Inflammatory macrophage treated with lipopolysaccharide for 1 hour (primary cell): ENCODE data around the gene GSN.

Experiments used
- DNase-seq, 2 donors: peaks; one replicate each; pipeline ENCODE4 v3.0.0-alpha.2; 2020 to 2022

Gene GSN

DNA sequence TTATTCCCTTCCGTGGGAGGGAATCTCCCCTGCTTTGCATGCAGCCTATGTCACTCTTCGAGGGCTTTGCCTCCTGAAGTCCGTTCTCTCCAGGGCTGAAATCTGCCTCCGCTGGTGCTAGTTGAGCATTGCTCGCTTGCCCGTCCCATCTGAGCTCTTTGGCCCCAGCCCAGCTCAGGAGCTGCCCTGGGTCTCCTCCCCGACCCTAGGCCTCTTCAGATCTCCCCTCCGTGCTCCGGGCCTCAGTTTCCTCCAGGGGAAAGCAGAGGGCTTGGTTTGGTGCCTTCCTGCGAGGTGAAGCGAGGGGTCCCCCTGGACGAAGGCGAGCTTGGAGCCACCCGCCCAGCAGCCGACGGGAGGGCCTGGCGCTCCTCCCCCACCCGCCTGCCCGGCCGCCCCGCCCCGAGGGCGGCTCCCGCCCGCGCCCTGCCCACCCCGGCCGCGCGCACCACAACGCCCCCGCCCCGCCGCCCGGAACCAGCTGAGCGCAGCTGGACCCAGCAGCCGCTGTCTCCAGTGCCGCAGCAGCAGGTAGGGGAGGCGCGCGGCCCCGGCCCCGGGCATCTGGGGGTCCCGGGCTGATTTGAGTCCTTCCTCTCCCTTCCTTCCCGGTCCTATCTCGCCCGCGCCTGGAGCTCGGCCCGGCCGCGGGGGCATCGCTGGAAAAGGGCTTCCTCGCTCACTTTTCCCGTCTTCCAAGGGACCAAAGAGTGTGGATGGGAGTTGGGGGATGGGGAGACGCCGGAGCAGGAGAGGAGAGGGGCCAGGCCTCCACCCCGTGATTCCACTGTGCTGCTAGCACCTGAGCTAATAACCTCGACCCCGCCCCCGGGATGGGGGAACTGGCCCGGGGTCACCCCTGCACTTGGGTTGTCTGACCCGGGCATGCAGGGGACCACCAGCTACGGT, at the start of gene GSN:
GSN (plus strand) TSS at position 474 of the 909 bp plus-strand sequence. CDS start 33,810 bp downstream, outside the sequence.
- DNase-seq, result peak in 1 of 2 donors; percentile 55

DNA sequence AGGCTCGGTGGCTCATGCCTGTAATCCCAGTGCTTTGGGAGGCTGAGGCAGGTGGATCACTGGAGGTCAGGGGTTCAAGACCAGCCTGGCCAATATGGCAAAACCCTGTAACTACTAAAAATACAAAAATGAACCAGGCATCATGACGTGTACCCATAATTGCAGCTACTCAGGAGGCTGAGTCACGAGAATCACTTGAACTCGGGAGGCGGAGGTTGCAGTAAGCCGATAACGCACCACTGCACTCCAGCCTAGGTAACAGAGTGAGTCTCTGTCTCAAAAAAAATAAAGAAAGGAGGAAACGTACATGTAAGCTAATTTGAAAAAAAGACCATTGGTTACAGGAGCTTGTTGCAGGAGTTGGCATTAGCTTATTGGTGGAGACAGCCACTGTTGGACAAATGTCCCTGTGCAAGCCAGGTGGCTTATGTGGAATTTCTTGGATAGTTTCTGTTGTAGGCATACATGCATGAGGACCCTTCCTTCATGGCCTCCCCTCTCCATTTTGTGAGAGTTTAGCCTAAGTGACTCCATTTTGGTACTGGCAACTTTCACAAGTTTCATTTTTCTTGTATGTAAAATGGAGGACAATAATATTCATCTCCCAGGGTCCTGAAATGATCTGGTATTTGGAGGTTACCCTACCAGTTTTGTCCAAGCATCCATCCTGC, 49.5 kb upstream of the GSN start:
- DNase-seq, result no peak

DNA sequence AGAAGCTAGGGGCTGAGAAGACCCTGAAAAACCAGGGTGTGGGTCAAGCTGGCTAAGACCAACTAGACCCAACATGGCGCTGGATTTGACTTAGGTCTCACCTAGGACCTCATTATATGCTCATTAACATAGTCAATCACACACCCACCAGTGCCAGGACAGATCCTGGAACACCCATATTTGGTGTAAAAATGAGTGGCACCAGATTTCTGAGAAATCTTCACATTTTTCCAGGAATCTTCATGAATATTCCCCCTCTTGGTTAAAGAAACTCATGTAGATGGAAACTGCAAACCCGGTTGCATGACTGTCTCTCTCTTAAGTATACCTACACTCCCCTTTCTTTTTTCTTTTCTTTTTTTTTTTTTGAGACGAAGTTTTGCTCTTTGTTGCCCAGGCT, 48.4 kb upstream of the GSN start:
- no peak for DNase-seq

DNA sequence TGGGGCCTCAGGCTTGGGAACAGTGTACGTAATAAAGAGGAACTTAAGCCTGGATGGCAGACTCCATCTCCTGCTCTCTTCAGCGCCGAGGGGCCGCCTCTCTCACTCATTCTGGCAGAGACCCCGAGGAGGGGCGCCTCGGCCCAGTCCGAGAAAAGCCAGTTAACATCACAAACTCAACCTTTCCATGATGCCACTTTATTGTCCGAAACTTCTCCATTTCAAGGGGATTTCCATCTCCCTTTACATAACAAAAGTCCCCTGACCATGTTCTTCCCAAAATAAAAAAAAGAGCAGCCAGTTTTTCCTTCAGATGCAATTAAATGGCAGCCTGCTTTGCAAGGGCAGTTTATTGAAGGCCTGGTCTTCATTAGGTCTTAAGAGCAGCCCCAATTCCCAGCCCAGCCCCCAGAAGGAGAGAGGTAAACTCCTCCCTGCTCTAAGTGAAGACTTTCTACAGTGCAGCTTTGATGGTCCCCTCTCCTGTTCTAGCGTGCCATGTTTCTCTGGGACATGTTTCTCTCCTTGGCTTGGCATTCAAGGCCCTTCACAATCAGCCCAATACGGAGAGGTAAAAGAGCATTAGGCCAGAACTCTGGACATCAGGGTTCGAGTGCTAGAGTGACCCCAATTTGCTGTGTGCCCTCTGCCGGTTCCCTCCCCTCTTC, 46.8 kb upstream of the GSN start:
- DNase-seq, result peak; percentile 76 to 80

DNA sequence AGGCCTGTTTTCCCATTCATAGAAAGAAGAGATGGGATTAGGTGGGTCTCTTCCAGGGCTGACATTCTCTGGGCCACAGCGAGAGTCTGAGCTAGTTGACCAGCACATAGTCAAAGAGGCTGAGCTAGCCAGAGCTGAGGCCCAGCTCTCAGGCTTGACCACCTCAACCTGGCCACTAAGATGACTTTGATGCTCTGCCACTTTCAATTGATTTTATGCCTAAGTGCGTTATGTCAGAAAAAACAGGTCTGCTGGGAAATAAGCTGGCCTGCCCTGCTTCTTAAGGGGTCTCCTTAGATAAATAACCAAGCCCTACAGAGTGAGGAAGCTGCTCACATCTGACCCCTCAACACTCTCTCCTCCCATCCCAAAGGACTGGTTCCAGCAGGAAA, 46.3 kb upstream of the GSN start:
- DNase-seq, result no peak

DNA sequence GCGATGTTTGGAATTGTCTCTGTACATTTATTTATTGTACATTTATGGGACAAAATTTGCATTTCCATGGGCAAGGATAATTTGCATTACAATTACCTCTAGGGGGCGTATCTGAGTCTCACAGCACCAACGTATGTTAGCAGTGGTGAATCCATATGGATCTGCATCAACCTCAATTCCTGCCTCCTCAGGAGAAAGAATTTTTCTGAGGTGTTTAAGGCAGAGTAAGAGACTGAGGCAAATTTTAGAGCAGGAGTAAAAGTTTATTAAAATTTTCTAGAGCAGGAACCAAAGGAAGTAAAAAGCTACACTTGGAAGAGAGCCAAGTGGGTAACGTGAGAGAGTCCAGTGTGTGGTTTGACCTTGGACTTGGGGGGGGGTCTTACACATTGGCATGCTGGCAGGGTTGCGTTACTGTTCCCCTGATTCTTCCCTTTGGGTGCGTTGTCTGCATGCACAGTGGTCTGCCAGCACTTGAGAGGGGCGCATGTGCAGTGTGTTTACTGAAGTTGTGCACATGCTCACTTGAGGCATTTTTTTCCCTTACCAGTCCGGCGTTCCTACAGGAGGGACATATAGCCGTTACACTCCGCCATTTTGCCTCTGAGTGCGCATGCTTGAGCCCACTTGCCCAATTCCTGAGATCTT, 45.3 kb upstream of the GSN start:
- peak in 1 of 2 donors; percentile 78 for DNase-seq

DNA sequence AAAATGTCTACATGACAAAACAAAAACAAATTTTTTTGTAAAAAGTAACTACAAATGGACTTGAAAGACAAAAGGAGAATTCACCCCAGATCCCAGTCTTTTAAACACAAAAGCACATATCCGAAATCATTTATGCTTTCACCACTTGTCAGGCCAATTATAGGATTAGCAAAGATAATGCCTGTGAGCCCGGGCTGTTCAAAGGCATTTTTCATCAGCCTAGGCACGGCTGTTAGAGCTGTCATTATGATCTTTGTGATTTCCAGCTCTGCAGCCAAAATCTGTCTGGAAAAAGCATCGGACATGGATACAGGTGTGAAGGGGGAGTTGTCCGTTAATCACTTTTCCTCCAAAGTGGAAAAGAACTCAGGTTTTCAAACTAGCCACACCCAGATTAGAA, 42.7 kb upstream of the GSN start:
- no peak for DNase-seq

DNA sequence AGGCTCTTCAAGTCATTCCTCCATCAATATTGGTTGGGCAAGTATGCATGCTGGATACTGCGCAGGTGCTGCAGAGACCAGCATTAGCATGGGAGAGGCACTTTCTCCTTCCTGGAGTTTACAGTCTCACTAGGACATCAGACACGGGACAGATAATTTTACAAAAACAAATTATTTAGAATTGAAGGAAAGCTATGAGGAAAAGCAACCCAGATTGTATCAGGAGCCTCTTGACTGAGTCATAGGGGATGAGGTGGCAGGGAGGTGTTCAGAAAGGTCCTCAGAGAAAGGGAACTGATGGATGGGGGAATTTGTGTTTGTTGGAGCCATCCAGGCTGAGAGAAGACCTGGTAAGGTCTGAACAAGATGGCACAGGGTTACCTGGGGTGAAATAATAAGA, 41.8 kb upstream of the GSN start:
- no peak for DNase-seq

DNA sequence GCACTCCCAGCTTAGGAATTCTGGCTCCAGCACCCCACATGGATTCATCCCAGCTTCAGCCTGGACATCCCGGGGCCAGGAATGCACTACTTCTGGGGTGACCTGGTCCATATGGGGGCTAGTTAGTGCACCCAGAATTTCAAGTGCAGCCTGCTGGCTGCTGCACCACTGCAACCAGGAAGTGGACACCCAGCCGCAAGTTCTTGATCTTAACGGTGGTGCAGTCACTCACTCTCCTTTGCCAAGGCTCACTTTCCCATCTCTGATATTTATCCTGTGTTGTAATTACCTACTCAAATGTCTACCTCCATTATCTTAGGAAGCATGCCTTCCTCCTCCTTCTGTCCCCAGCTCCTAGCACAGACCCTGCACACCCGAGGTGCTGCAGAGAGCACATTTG, 40.1 kb upstream of the GSN start:
- no peak for DNase-seq

DNA sequence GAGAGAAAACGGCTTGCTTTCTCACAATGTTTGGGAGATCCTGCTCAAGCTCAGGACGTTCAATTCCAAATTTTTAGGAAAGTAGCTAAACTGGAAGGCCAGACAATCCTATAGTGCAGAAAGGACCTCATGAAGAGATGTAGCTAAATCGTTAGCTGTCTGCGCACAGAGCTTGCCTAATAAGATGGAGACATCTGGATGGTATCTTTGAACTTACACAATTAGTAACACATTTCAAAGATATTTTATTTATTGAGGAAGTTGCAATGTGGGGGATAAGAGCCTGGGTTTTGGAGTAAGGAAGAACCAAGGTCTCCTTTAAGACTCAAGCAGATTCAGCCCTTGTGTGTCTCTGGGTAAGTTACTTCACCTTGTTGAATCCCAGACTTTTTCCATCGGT, 37.7 kb upstream of the GSN start:
- peak; percentile 36 to 48 for DNase-seq

DNA sequence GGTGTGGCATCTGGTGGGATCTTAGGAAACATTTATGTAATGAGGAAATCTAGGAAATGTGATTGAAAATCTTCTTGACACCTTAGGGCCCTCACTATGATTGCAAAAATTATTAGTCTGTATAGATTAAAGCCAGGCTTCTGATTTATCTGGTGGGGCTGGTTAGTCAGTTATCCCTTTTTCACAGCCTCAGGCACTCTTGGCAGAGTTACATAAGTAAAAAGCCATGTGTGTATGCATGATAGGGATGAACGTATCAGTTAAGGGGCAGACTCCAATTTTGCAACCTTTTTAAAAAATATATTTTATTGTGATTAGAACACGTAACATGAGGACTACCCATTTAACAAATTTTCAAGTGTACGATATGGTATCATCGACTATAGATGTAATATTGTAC, 35.7 kb upstream of the GSN start:
- DNase-seq, result no peak

DNA sequence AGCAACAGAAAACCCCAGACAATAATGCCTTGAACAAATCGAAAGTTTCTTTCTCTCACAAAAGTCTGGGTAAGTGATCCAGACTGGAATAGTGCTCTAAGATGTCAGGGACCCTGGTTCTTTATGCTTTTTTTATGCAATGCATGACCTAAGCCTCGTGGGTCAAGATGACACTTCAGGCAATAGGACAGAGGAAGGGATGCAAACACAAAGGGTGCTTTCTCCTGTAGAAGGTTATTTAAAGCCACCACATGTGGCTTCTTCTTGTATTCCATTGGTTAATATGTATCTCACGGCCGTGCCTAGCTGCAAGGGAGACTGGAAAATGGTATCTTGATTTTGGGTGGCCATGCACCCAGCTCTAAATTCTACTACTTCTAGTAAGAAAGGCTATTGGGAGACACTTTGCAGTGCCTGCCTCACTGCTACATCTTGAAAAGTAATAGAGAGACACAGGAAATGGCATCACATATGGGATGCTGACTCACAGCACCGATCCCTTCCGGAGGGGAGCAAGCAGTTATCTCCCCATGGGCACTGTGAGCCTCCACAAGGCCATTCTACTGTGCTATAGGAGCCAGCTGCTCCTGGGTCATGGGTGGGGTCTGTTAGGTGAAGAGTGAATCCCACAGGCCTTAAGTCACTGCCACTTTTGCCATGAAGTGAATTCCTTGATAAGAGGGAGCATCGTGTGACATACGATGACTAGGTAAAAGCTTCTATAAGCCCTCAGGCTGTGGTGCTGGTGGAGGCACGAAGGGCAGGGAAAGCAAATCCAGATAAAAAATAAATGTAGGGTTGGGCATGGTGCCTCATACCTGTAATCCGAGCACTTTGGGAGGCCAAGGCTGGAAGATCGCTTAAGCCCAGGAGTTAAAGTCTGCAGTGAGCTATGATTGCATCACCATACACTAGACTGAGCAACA, 33.8 kb upstream of the GSN start:
- peak; percentile 20 to 50 for DNase-seq

DNA sequence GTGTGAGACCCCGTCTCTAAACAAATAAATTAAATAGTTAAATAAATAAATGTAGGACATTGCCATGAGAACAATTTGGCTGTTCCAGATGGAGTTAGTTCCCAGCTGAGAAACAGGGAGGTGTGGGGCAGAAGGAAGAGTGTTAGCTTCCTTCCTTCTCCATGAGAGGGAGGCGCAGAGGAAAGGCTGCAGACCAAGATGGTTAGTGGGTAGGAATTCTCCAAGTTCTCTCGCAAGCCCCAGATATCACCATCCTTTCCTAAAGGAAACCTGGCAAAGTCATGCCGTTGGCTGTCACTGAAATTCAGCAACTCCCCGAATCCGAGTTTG, 33.2 kb upstream of the GSN start:
- DNase-seq, result no peak

DNA sequence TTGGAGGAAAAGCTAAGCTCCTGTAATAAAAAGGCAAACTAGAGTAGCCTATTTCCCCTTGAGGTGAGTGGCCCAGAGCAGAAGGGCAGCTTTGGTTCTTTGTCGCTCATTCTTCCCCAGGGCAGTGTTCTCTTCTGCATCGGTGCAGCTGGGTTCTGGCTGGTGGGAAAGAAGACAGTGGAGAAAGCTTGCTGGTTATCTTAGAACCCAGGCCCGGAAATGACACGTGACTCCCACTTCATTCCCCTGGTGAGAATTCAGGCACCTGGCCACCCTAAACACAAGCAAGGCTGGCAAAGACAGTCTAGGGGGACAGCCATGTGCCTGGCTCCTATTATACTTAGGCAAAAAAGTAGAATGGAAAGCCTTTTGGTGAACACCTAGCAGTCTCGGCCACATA, 32.5 kb upstream of the GSN start:
- DNase-seq, result no peak

DNA sequence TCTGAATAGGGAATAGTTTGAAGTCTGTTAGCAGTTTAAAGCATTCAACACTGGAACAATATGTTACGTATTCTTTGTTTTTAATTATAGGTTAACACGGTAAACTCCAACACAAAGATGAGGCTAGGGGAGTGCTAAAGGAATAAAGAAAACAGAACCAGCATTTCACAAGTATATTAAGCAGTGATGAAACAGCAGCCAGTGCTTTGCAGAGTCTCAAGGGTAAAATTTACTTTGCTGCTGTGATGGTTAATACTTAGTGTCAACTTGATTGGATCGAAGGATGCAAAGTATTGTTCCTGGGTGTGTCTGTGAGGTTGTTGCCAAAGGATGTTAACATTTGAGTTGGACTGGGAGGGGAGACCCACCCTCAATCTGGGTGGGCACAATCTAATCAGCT, 30.0 kb upstream of the GSN start:
- DNase-seq, result peak in 1 of 2 donors; percentile 23

DNA sequence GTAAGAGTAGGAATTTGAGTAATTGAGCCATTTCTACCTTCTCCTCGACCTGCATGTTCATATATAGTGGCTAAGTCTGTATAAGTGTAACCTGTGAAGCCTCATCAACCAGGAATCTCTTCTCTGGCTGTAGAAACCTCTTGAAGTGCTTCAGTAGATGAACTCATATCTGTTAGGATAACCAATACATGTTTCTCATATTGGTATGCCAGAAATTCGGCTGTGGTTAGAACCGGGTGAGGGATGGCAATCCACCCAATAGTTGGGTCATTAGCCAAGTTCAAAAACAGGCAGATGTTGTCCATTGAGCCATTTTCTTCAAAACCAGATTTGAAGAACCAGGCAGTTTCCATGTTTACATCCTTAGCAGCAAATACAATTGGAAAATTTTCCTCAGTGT, 28.9 kb upstream of the GSN start:
- no peak for DNase-seq

DNA sequence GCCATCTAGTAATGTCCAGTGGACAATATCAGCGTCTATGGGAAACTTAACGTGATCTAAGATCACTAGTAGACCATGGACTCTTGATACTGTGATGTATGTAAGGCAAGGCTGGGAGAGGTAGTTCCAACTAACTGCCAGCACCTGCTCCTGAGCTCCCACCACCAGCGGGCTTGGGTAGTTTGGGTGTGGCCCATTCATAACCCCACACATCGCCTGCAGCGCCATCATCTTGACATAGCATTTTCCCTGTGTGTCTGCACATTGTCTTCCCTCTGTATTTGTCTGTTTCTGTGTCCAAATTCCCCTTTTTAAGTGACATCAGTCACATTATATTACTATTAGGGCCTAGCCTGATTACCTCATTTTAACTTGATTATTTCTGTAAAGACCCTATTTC, 28.1 kb upstream of the GSN start:
- DNase-seq, result peak in 1 of 2 donors; percentile 38

DNA sequence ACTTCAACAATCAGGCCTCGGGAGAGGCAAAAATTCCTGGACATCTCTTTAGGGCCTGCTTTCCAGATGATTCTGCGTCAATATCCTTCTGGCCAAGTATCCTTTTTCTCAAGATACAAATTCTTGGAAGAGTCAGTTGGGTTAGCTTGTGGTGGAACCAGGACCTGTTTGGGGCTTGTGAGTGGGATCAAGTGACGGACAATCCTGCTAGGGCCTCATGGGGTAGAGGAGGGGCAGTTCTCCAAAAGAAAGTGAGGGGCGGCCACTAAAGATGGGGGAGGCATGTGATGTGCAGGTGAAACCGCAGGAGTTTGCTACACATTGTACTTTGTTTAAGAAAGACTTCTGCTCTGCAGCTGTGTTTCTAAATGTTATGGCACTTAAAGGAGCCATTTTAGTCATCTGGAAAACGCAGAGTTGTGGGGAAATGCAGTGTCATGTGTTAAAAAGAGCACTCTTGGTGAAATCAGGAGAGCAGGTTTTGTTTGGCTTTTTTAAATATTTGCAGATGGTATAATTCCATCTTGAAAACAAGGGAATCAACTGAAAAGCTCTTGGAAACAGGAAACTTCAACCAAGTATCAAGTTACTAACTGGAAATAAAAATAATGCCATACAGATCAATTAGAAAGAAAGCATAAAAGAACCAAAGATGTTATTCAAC, 27.4 kb upstream of the GSN start:
- no peak for DNase-seq

DNA sequence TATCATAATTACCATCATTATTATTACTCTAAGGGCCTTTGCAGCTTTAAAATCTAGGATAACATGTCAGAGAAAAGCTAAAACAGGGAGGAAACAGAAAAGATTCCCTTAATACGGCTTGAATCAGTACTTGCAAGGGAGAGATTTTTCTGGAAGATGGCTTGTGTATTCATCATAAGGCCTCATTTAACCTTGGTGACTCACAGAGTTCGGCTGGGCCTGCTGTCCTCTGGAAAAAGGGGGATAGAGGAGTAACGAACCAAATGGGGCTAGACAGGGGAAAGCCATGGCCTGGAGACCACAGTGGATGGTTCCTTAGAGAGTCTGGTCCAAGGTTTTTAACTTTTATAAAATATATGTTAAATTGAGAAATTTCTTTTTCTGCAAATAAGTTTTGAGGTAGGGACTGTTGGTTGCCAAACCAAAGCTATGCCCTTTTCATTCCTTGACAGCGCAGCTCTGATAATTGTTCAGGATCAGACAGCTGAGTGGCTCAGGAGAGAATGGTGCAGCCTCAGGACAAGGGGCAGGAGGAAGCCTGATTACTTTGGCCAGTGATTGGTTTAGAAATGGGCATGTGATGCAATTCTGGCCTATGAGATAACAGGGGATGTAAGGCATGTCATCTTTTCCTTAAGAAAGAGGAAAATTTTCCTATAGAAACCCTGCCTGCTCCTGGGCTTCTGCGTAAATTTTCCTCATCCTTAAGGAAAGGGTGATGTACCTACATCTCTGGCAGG, 25.6 kb upstream of the GSN start:
- DNase-seq, result no peak

DNA sequence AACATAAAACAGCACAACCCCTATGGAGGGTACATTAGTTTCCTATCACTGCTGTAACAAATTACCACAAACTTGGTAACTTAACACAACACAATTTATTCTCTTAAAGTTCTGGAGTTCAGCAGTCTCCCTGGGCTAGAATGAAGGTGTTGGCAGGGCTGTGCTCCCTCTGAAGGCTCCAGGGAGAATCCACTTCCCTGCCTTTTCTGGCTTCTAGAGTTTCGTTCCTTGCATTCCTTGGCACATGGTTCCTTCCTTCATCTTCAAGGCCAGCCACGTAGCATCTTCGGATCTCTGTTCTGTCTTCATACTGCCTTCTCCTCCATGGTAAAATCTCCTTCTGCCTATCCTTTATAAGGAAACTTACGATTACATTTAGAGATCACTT, 25.0 kb upstream of the GSN start:
- DNase-seq, result no peak
